Stimulated activated CD8-positive, alpha-beta memory T cell treated with anti-CD3 and anti-CD28 coated beads, Interleukin-2, amount 100 ng/mL, for 48 hours (primary cell): ENCODE results near the gene KRTAP5-11.
"Not testable (repeated sequence)": the region's sequence is repeated elsewhere in the genome, so short reads cannot be mapped to it uniquely, and the experiment has no call there.

Source experiments
- DNase-seq, 2 donors: peaks; one replicate each; pipeline ENCODE4 v3.0.0-alpha.2; 2020; ENCODE audit warnings: low read depth in 2 of 2

KRTAP5-11 gene

DNA sequence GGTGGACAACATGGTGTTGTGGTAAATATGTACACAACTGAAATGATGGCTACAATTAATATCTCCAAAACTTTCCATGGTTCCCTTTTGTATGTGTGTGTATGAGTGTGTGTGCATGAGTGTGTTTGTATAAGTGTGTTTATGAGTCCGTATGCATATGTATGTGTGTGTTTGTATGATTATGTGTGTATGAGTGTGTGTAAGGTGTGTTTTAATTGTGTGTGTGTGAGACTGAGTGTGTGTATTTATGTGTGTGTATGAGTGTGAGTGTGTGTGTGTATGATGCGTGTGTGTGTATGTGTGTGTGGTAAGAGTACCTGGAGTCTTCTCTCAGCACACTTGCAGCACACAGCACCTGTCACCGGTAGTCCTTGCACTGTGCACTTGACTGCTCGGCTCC is 26.7 kb downstream of the KRTAP5-11 start:
- DNase-seq = no peak

DNA sequence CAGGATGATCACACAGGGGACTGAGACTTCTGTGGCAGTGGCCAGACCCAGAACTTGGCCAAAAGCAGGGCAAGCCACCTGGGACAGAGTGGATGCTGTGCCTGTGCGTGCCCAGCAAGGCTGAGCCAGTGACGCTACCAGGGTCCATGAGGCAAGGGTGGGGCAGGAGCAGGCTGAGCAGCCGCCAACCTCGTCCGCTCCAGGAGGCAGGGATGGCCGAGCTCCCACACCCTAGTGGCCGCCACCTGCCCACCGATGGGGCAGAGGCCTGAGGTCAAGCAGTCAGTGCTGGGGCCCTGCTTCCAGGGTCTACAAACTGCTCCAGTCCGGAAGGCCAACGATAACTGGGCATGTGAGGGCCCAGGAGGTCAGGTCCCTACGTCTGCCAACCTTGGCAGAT is 27.2 kb downstream of the KRTAP5-11 start:
- DNase-seq = no peak

DNA sequence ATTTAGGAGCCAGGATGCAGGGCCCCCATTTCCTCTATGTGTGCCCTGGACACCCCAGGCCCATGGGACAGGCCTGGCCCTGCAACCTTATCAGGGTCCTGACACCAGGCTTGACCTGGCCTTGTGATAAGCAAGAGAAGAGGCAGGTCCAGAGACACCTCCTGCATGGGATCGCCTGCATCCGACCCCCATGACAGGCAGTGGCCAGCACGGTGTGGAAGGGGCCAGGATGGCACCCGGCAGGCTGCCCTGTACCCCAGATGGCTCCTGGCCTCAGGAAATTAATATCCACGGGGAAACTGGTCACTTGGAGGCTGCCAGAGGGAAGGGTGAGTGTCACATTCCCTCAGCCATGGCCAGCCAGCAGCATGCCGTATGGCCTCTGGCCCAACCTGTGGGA is 27.7 kb downstream of the KRTAP5-11 start:
- no peak for DNase-seq

DNA sequence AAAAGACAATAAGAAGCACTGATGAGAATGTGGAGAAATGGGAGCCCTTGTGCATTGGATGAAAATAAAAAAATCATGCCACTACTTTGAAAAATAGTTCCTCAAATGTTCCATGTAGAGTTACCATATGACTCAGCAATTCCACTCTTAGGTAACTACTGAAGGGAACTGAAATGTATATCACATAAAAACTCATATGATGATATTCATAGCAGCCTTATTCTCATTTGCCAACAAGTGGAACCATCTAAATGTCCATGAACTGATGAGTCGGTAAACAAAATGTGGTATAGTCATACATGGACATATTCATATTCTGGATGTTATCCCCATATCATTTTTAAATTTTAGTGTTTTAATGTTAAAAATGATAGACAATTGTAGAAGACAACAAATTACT is 31.0 kb downstream of the KRTAP5-11 start:
- no peak for DNase-seq

DNA sequence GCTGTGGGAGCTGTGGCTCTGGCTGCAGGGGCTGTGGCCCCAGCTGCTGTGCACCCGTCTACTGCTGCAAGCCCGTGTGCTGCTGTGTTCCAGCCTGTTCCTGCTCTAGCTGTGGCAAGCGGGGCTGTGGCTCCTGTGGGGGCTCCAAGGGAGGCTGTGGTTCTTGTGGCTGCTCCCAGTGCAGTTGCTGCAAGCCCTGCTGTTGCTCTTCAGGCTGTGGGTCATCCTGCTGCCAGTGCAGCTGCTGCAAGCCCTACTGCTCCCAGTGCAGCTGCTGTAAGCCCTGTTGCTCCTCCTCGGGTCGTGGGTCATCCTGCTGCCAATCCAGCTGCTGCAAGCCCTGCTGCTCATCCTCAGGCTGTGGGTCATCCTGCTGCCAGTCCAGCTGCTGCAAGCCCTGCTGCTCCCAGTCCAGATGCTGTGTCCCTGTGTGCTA is 33.9 kb downstream of the KRTAP5-11 start:
- DNase-seq = no peak

DNA sequence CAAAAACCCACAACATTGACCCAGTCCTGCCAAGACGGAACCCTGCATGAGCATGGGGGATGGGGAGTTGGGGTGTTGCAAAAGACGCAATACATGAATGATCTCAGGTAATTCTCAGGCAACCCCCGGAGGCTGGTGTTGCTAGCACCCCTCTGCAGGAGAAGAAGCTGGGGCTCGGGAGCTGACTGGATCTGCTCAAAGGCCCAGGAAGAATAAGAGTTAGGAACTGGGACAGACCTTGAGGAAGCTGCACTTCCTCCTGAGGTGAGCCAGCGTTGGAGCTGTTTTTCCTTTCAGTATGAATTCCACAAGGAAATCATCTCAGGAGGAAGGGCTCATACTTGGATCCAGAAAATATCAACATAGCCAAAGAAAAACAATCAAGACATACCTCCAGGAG is 34.6 kb downstream of the KRTAP5-11 start, which contains the start of gene KRTAP5-9:
TSS of gene KRTAP5-9 (plus strand) at position 301 of the 400 bp plus-strand sequence. CDS start 238 bp downstream, outside the sequence.
- DNase-seq = no peak

DNA sequence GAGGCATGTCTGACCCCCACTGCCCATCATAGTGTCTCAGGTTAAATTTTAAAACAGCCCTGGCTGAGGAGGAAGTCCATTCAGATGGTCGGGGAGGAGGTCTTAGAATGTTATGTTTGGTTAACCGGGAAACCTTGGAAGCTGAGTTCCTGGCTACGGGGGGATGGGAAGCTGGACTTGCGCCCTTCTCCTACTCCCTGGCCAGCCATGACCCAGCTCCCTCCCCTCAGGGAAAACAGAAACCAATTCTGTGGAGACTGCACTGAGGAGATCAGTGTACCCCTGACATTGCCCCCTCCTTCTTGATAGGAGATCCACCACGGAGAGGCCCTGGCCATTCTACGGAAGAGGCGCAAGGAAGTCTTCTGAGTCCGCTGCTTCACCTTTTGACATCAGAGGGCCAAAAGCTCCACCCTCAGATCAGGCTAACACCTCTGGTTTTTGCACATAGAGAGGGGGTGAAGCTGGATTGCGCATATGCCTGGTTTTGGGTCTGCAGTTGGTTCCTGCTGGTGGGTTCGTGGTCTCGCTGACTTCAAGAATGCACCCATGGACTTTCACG is 37.2 kb downstream of the KRTAP5-11 start:
- no peak for DNase-seq

DNA sequence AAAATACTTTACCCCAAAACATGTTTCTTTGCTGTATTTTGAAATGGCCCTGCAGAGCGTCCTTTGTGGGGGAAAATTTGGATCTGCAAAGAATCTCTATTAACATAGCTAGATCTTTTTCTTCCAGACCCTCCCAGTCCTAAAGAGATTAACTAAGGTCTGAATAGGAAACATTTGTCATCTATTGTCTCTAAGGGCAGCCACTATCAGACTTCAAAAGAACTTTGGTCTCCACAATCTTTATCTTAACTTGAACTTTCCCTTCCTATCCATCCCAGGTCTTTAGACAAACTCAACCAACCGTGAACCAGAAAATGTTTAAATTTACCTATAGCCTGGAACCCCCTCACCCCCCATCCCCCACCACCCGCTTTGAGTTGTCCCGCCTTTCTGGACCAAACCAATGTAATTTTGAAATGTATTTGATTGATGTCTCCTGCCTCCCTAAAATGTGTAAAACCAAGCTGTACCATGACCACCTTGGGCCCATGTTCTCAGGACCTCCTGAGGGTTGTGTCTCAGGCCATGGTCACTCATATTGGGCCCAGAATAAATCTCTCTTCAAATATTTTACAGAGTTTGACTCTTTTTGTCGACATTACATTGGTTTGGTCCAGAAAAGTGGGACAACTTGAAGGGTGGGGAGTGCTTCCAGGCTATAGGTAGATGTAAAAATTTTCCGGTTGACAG is 38.0 kb downstream of the KRTAP5-11 start:
- no peak for DNase-seq

DNA sequence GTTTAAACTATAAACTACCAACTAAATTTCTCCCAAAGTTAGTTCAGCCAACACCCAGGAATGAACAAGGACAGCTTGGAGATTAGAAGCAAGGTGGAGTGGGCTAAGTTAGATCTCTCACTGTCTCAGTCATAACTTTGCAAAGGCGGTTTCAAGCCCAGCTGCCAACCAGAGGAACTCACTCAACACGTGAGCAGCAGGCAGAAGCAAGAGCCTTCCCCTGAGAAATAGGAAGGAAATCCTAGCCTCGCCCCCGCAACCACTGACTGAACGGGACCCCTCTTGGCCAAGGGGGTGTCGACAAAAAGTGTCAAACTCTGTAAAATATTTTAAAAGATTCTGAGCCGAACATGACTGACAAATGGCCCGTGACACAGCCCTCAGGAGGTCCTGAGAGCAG is 38.8 kb downstream of the KRTAP5-11 start:
- no peak for DNase-seq

DNA sequence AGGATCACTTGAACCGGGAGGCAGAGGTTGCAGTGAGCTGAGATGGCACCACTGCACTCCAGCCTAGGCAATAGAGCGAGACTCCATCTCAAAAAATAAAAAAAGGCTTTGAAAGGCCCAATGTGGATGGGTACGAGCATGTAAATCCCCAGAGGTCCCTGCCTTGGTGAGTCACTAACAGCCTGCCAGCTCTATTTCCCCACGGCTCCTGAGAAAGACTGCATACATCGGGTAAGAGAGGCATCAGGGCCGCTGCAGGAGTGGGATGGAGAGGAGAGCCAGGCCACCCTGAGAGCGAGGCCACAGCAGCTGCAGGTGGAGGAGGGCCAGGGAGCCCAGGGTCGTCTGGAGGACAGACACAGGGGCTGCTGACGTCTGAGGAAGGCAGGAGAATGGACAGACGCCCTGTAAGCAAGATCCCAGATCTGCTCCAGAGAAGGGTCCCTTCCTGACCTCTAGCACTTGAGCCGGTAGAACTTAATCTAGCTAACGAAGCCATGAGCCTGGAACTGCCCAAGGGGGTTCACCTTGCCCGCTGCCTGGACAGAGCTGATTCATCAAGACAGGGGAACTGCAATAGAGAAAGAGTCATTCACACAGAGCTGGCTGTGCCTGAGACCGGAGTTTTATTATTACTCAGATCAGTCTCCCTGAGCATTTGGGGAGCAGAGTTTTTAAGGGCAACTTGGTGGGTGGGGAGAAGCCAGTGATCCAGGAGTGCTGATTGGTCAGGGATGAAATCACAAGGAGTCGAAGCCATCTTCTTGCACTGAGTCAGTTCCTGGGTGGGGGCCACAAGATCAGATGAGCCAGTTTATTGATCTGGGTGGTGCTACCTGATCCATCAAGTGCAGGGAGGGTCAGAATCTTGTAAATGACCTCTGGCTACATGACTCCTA is 39.5 kb downstream of the KRTAP5-11 start:
- DNase-seq = no peak

DNA sequence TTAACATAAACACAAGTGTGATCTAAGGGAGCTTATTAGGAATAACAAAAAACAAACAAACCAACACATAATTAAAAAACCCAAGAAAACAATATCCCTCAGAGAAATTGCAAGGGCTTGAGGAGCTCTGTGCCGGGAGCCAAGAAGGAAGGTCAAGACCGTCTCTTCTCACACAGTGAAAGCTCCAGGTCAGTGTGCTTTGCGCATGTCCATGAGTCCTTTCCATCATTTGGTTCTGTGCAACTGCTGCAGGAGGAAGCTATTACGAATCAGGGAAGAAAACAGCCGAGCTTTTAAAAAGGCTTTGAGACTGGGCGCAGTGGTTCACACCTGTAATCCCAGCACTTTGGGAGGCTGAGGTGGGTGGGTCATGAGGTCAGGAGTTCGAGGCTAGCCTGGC is 40.3 kb downstream of the KRTAP5-11 start:
- DNase-seq = no peak

DNA sequence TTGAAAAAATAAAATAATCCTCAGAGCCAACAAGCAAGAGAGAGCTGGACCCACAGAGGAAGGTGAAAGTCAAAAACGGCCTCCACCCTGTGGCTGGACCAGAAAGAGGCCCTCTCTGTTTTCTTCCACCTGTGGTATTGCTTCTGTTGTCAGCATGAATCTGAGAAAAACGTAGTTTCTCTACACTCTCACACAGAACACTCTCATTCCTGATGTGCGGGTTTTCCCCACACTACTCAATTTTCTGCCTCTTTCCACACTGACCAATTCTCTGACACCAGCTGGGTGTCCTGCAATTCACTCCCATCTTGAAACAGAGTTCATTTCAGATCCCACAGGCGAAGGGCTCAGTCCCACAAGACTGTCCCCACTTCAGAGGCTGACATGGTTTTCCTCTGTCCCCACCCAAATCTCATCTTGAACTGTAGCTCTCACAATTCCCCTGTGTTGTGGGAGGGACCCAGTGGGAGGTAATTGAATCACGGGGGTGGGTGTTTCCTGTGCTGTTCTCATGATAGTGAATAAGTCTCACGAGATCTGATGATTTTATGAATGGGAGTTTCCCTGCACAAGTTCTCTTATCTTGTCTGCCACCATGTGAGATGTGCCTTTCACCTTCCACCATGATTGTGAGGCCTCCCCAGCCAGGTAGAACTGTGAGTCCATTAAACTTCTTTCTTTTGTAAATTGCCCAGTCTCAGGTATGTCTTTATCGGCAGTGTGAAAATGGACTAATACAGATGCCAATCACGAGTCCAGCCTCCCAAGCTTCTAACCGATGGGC is 42.0 kb downstream of the KRTAP5-11 start:
- DNase-seq = not testable (repeated sequence)

DNA sequence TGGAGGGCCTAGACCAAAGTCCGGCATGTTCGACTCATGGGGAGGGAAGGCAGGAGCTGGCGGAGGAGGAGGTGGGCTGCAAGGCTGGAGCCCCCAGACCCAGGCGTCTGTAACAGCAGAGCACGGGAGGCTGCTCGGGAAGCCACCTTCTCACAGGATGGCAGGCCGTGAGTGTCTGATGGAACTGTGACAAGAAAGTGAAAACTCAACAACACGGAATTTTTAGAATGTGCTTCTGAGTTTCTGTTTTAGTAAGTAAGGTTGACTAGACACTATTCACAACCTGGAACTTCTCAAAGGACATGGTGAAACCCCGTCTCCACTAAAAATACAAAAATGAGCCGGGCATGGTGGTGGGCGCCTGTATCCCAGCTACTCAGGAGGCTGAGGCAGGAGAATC is 42.7 kb downstream of the KRTAP5-11 start:
- DNase-seq = not testable (repeated sequence)

DNA sequence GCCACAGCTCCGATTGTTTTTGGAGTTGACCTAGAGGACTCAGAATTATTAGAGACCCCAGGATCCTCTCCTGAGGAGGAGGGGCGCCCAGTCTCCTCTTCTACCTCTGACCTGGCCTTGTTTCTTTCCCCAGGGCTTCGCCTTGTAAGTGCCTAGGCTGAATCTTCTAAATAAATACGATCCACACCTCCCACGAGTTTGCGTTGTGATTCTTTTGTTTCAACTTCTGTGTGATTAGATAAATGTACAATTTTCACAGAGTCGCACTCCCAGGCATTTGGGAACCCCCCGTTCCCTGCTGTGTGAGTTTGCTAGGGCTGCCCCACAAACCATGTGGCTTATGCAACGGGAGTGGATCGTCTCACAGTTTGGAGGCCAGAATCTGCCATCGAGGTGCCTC is 43.7 kb downstream of the KRTAP5-11 start:
- no peak for DNase-seq

DNA sequence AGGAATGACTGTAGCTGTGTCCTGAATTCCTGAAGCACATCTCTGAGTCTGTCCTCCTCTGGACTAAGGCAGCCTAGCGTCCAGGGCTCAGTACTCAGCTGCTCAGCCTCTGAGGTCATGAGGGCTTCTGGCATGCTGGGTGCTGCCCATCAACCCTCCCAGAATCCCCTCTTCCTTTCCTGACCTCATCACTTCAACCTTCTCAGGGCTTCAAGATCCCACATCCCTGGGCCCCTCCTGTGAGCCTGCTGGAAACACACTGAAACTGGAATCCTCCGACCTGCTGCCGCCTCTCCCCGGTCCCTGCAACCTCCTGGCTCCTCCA is 44.0 kb downstream of the KRTAP5-11 start:
- no peak for DNase-seq

DNA sequence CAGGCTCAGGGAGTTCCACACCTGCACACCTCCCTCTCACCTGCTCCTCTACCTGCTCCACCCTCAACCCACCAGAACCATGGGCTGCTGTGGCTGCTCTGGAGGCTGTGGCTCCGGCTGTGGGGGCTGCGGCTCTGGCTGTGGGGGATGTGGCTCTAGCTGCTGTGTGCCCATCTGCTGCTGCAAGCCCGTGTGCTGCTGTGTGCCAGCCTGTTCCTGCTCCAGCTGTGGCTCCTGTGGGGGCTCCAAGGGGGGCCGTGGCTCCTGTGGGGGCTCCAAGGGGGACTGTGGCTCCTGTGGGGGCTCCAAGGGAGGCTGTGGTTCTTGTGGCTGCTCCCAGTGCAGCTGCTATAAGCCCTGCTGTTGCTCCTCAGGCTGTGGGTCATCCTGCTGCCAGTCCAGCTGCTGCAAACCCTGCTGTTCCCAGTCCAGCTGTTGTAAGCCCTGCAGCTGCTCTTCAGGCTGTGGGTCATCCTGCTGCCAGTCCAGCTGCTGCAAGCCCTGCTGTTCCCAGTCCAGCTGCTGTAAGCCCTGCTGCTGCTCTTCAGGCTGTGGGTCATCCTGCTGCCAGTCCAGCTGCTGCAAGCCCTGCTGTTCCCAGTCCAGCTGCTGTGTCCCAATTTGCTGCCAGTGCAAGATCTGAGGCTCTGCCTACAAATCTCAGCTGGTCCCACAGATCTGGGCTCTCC is 44.6 kb downstream of the KRTAP5-11 start, which contains the start of gene KRTAP5-8:
TSS of gene KRTAP5-8 (plus strand) at position 49 of the 689 bp plus-strand sequence. CDS start at position 80, 31 bp downstream.
- not testable (repeated sequence) for DNase-seq

DNA sequence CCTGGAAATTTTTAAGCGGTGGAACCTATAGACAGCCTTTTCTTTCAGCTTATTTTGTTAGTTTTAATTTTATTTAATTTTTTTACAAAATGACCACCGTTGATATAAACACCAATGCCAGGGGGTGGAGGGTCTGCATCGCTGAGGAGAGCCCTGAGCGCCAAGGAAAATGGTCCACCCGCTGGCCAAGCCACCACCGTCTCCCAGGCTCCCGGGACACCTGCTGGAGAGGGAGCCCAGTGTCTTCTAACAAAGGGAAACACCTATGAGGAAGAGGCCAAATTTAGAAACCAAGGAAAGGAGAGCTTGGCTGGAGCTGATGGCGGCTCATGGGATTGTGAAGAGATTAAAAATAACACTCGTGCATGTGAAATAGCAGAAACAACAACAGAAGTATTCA is 45.1 kb downstream of the KRTAP5-11 start:
- DNase-seq = no peak

DNA sequence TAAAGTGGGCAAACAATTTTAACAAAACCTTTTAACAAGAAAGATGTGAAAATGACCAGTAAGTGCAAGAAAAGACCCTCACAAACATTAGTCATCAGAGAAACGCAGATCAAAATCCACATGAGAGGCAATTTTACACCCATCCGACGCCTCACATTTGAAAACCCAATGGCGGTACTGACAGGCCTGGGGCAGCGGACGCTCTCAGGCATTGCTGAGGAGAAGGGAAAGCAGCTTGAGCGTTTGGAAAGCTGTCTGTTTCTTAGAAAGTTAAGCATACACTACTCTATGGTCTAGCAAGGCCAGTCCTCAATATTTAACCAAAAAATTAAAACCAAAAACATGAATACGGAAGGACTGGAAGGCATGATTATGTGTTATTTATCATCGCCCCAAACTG is 46.9 kb downstream of the KRTAP5-11 start:
- DNase-seq = no peak

DNA sequence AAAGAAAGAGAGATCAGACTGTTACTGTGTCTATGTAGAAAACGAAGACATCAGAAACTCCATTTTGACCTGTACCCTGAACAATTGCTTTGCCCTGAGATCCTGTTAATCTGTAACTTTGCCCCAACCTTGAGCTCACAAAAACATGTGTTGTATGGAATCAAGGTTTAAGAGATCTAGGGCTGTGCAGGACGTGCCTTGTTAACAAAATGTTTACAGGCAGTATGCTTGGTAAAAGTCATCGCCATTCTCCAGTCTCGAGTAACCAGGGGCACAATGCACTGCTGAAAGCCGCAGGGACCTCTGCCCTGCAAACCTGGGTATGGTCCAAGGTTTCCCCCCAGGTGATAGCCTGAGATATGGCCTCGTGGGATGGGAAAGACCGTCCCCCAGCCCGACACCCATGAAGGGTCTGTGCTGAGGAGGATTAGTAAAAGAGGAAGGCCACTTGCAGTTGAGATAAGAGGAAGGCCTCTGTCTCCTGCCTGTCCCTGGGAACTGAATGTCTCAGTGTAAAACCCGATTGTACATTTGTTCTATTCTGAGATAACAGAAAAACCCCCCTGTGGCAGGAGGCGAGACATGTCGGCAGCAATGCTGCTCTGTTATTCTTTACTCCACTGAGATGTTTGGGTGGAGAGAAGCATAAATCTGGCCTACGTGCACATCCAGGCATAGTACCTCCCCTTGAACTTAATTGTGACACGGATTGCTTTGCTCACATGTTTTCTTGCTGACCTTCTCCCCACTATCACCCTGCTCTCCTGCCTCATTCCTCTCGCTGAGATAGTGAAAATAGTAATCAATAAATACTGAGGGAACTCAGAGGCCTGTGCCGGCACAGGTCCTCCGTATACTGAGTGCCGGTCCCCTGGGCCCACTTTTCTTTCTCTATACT is 47.7 kb downstream of the KRTAP5-11 start:
- DNase-seq = not testable (repeated sequence)

DNA sequence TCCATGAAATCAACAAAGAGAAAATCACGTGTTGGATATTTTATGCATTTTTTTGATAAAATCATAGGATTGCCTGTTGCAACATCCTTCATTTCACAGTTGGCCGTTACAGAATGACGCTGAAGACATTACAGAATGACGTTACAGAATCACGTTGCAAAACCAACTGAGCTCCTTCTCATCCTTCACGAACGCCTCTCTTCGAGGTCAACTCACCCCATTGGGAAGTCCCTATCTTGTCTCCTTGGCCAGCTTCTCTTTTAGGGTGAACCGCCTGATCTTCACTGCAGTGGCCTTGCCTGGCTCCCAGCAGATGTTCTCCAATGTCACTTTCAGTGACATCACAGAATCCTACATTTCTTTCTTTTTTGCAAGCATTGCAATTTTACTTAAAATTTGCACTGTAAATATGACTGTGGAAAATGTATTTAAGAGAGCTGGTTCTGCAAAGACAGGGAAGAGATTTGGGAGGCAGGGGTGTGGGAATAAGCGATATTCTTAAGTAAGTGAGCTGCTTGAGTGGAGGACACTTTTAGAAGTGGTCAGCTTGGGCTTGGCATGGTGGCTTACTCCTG is 50.6 kb downstream of the KRTAP5-11 start:
- DNase-seq = no peak
